DOHH2 (cell line): ENCODE data around the gene FZR1.

Experiments used
- H3F3A ChIP-seq: fragments of 200-600 bp; sonication (generic), shearing (Covaris generic); 2 replicates; pipeline ENCODE4 v1.6.0; 2016; ENCODE audit warnings: antibody characterized with exemption, mild to moderate bottlenecking; ENCODE audit not compliant: control insufficient read depth, insufficient read depth
- H3K27ac ChIP-seq: fragments of 200-600 bp; sonication (generic); 2 replicates; pipeline ENCODE4 v1.5.1; 2014; ENCODE audit warnings: low read depth, mild to moderate bottlenecking, low read length, moderate library complexity
- H3K27me3 ChIP-seq: fragments of 200-600 bp; sonication (generic); 2 replicates; pipeline ENCODE4 v1.6.1; 2014; ENCODE audit warnings: mild to moderate bottlenecking, low read length, mixed read lengths; ENCODE audit not compliant: control insufficient read depth
- H3K36me3 ChIP-seq: fragments of 200-600 bp; sonication (generic); 2 replicates; pipeline ENCODE4 v1.6.1; 2014; ENCODE audit warnings: mild to moderate bottlenecking, low read length, moderate library complexity, mixed read lengths; ENCODE audit not compliant: control insufficient read depth
- H3K4me1 ChIP-seq: fragments of 200-600 bp; sonication (generic); 2 replicates; pipeline ENCODE4 v1.6.1; 2014; ENCODE audit warnings: mild to moderate bottlenecking, low read length, mixed read lengths; ENCODE audit not compliant: control insufficient read depth
- H3K4me2 ChIP-seq: fragments of 200-600 bp; sonication (generic); 2 replicates; pipeline ENCODE4 v1.6.0; 2014; ENCODE audit warnings: mild to moderate bottlenecking, low read length, moderate library complexity
- H3K4me3 ChIP-seq: fragments of 200-600 bp; sonication (generic); 2 replicates; pipeline ENCODE4 v1.5.1; 2014; ENCODE audit warnings: mild to moderate bottlenecking, low read length, mixed read lengths
- H3K79me2 ChIP-seq: fragments of 200-600 bp; sonication (generic); 2 replicates; pipeline ENCODE4 v1.6.1; 2014; ENCODE audit warnings: mild to moderate bottlenecking, low read length, mixed read lengths; ENCODE audit not compliant: control insufficient read depth
- H3K9me2 ChIP-seq: fragments of 200-600 bp; sonication (generic); replicated peaks from 2 replicates; pipeline ENCODE4 v1.6.1; 2014; ENCODE audit warnings: mild to moderate bottlenecking, low read length, mixed read lengths; ENCODE audit not compliant: control insufficient read depth
- H3K9me3 ChIP-seq: fragments of 200-600 bp; sonication (generic); 2 replicates; pipeline ENCODE4 v1.6.1; 2014; ENCODE audit warnings: antibody characterized with exemption, low read length, mixed read lengths; ENCODE audit not compliant: control insufficient read depth, insufficient read depth
- H4K20me1 ChIP-seq: fragments of 200-600 bp; sonication (generic); 2 replicates; pipeline ENCODE4 v1.6.0; 2014; ENCODE audit warnings: low read depth, mild to moderate bottlenecking, antibody characterized with exemption, low read length, moderate library complexity; ENCODE audit not compliant: control insufficient read depth, insufficient read depth
- EZH2phosphoT487 ChIP-seq: fragments of 200-600 bp; sonication (generic); IDR thresholded peaks from 2 replicates; pipeline ENCODE4 v1.6.1; 2017; ENCODE audit warnings: borderline replicate concordance, mild to moderate bottlenecking, antibody characterized with exemption, low read length, moderate library complexity, mixed read lengths
- TF ChIP-seq, protein P1 (sequence below): fragments of 200-600 bp; sonication (generic); IDR thresholded peaks from one replicate; pipeline ENCODE4 v1.5.1; 2014; ENCODE audit warnings: antibody characterized with exemption, mild to moderate bottlenecking, low read depth, low read length; ENCODE audit not compliant: poor library complexity, severe bottlenecking

FZR1 gene

DNA sequence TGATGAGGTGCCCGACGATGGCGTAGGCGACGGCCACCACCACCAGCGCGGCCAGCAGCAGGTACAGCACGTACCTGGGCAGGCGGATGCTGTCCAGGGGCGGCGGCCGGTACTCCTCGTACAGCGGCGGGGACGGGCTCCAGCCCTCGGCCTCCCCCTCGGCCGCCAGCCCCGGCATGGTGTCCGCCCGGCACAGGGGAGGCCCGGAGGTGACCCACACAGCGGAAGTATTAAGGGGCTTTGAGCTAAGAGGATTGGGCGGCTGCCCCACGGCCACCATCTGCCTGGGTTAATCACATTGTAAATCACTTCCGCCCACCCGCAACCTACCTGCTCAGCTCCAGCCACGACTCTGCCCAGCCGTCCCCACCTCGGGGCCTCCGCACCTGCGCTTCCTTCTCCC is 22.9 kb upstream of the FZR1 start, which contains the start of gene SMIM44:
SMIM44 (minus strand) TSS at position 216 of the 403 bp plus-strand sequence; CDS start at position 178, 38 bp downstream.
- Histone ChIP-seq H3K79me2 (no peaks in the 10 kb centered on the region), H3K4me3 (no peak within 1 kb of the TSS), H3K4me2 (peak within 1 kb of the TSS; percentile 61)

GRCh38 chr19:3491396-3492119 is 14.6 kb upstream of the FZR1 start:
- no peaks in the 10 kb centered on the region for H3K9me3 ChIP-seq
- H3K36me3 ChIP-seq = peaks cover 25% of the 10 kb centered on the region
- no peak overlapping the region for H3K4me2 ChIP-seq
- TF ChIP-seq, protein P1, sequence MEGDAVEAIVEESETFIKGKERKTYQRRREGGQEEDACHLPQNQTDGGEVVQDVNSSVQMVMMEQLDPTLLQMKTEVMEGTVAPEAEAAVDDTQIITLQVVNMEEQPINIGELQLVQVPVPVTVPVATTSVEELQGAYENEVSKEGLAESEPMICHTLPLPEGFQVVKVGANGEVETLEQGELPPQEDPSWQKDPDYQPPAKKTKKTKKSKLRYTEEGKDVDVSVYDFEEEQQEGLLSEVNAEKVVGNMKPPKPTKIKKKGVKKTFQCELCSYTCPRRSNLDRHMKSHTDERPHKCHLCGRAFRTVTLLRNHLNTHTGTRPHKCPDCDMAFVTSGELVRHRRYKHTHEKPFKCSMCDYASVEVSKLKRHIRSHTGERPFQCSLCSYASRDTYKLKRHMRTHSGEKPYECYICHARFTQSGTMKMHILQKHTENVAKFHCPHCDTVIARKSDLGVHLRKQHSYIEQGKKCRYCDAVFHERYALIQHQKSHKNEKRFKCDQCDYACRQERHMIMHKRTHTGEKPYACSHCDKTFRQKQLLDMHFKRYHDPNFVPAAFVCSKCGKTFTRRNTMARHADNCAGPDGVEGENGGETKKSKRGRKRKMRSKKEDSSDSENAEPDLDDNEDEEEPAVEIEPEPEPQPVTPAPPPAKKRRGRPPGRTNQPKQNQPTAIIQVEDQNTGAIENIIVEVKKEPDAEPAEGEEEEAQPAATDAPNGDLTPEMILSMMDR = no peak
- TF ChIP-seq EZH2phosphoT487 = no peak
- H3K9me2 ChIP-seq = no peaks in the 10 kb centered on the region
- H4K20me1 ChIP-seq = no peaks in the 10 kb centered on the region
- no peaks in the 10 kb centered on the region; the same call in 1 of the 2 replicates for H3K79me2 ChIP-seq
- no peak overlapping the region for H3K27ac ChIP-seq
- H3K4me1 ChIP-seq = no peaks in the 10 kb centered on the region
- no peaks in the 10 kb centered on the region for H3F3A ChIP-seq
- H3K4me3 ChIP-seq = no peak overlapping the region
- H3K27me3 ChIP-seq = no peaks in the 10 kb centered on the region

More for the DNA sequence above, 22.9 kb upstream of the FZR1 start, which contains the start of gene SMIM44:
- no peak within 1 kb of the TSS for H3K27ac ChIP-seq
- H3F3A ChIP-seq = peaks cover 12% of the 10 kb centered on the region
- peaks cover 42% of the 10 kb centered on the region for H3K4me1 ChIP-seq
- TF ChIP-seq, protein P1 = no peak
- no peak for TF ChIP-seq EZH2phosphoT487
- H3K36me3 ChIP-seq = no peaks in the 10 kb centered on the region
- H3K27me3 ChIP-seq = no peaks in the 10 kb centered on the region
- no peaks in the 10 kb centered on the region for H3K9me2 ChIP-seq
- no peaks in the 10 kb centered on the region for H4K20me1 ChIP-seq
- H3K9me3 ChIP-seq = no peaks in the 10 kb centered on the region

DNA sequence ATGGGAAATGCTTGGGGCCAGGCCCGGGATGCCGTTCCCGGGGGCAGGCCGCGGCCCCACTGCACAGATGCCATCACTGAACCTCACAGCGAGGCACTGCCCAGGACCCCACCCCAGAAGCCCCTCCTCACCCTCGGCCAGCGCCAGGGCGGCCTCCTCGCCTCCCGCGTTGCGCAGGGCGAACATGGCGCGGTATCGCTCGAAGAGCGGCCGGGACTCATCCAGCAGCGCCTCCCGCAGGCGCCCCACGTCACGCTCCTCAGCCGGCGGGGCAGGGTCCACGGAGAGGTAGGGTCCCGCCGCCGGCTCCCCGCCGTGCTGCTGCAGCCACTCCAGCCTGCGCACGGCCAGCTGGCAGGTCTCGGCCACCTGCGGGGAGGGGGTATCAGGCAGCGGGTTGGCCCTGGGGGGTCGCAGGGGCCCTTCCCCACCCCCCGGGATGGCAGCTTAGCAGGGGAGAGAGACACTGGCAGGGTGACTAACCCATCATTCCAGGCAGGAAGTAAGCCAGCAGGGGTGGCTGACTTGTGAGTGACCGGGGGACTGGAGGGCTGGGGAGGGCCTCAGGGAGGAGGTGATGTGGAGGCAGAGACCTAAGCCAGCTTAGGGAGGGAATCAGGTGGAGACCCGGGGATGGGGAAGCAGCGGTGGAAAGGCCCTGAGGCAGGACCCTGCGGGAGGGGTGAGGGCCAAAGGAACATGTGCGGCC is 13.8 kb upstream of the FZR1 start:
- no peaks in the 10 kb centered on the region for H3K9me3 ChIP-seq
- no peak overlapping the region for H3K4me2 ChIP-seq
- no peak overlapping the region for H3K4me3 ChIP-seq
- no peaks in the 10 kb centered on the region for H3K9me2 ChIP-seq
- H3K79me2 ChIP-seq = peaks cover 5% of the 10 kb centered on the region
- H3K27me3 ChIP-seq = no peaks in the 10 kb centered on the region
- H3K4me1 ChIP-seq = no peaks in the 10 kb centered on the region
- H3K27ac ChIP-seq = no peak overlapping the region
- TF ChIP-seq EZH2phosphoT487 = no peak
- TF ChIP-seq, protein P1 = no peak
- no peaks in the 10 kb centered on the region for H3F3A ChIP-seq
- no peaks in the 10 kb centered on the region for H4K20me1 ChIP-seq
- H3K36me3 ChIP-seq = peaks cover 30% of the 10 kb centered on the region
